AG20443 (cell line): Measurements from ENCODE around the gene RPL18.
"Not testable (repeated sequence)": the region's sequence is repeated elsewhere in the genome, so short reads cannot be mapped to it uniquely, and the experiment has no call there.

Experiments
- DNase-seq: peaks from one replicate; pipeline ENCODE4 v3.0.0; 2012; ENCODE audit warnings: low spot score, mixed read lengths

The RPL18 gene

DNA sequence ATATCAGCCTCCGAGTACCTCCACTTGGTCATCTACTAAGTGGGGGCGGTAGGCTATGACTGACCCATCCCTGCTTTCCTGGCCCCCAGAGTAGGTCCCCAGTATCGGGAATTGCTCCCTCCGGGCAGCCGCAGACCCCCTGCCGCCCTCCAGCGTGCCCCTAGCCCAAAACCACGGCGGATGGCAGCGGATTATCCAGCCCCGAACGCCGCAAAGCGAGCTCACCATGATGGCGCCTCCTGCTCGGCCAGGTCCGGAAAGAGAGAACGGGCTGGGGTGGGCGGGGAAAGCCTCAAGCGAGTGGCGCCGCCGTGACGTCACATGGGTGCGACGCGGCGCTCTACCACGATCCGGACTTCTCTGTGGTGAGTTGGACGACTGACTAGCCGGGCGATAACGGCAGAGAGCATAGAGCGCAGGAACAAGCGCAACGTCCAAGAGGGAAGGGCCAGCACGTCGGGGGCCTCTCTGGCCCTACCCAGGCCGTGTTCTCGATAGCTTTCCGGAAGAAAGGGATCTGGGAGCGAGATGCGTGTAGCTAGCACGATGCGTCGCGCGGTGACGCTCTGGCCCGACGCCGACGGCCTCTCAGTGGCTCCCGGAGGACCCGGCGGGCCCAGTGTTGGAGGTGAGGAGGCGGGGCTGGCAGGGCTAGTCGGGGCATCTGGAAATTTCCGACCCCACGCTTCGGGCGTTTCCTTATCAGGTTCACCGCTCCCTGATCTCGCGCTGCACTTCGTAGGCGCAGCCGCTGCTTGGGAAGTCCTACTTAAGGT is at the start of gene RPL18, which contains the start of gene SPHK2:
Gene RPL18, minus strand, starts transcription at position 263 of the 776 bp plus-strand sequence. Its CDS starts 35 bp downstream, at position 228.
Gene SPHK2, plus strand, starts transcription at position 591 of the 776 bp plus-strand sequence. CDS start 1,009 bp downstream, outside the sequence.
- peak; percentile 98 for DNase-seq

DNA sequence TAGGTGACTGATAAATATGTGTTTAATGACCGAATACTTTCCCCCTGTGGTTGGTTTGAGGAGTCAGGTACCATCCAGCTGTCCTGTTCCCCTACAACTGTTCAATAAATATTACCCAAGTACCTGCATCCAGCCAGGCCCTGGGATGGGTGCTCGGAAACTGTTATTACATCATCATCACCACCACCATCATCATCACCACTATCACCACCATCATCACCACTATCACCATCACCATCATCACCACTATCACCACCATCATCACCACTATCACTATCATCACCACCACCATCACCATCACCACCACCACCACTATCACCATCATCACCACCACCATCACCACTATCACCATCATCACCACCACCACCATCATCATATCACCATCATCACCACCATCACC is 49.8 kb upstream of the RPL18 start:
- DNase-seq = no peak

DNA sequence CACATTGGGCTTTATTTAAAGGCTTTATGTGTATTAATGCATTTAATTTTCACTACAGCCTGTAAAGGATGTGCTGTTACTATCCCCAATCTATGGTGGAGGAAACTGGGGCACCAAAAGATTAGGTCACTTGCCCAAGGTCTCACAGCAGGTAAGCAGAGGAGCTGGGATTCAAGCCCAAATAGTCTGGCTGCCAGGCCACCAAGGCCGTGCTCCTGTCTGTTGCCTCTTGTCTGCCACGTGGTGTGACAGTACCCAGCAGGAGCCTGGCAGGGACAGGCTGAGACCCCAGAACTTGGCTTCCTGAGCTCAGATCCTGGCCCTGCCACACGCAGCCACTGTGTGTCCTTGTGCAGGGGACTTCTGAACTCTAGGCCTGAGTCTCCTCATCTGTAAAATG is 49.4 kb upstream of the RPL18 start:
- no peak for DNase-seq

DNA sequence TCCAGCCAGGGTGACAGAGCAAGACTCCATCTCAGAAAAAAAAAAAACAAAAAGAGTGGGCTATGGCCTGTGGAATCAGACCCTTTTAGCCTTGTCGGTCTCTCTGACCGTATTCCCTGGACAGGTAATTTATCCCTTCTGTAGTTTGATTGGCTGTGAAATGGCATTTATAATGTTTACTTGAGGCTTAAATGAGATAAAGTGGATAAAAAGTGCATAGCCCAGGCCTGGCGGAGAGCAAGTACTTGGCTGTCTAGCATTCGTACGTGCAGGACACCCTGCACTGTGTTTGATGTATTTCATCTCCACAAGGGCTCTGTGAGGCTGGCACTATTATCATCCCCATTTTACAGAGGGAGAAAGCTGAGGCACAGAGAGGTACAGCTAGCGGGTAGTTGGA is 46.8 kb upstream of the RPL18 start:
- no peak for DNase-seq

DNA sequence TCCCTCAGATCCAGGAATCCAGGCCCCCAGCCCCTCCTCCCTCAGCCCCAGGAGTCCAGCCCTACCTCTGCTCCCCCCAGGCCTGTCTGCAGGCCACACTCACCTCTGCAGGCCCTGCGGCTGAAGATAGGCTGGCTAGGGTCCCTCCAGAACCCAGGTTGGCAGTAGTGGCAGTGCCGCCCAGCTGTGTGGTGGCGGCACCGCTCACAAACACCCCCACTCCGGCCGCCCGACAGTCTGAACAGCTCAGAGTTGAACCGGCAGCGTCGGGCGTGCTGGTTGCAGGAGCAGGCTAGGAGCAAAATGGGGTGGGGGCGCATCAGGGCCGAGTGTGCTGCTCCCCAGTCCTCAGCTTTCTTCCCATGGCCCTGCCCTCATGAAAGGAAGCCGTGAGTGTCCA is 45.5 kb upstream of the RPL18 start:
- DNase-seq = no peak

DNA sequence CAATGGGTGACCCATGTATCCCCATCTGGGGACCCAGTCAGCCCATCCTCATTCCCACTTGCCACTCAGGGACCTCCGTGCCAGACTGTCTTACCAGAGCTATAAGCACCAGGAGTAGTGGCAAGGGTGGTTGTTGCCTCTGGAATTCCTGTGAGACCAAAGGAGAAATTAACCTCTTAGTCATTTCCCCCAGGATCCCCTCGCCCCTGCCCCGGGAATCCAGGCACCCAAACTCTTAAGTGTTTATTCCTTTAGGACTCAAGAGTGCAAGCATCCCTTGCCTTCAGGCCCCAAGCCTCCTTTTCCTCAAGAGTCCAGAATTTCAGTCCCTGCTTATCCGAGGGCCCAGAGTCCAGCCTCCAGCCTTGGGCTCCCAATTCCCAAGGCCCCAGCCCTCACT is 44.7 kb upstream of the RPL18 start:
- DNase-seq = no peak

DNA sequence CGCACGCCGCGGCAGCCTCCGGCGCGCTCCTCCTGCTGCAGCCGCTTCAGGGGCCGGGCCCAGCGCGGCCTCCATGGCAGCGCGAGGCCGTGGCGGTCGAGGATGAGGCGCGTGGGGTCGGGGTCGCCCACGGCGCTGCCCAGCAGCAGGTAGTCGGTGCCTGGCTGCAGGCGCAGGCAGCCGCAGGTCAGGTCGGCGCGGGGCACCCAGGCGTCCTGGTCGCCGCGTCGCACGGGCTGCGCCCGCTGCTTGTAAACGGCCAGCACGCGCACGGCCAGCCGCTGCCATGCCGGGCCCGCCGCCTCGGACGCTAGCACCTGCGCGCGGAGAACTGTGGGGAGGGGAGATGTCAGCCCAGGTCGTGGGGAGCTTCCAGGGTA is 42.7 kb upstream of the RPL18 start:
- DNase-seq = no peak

DNA sequence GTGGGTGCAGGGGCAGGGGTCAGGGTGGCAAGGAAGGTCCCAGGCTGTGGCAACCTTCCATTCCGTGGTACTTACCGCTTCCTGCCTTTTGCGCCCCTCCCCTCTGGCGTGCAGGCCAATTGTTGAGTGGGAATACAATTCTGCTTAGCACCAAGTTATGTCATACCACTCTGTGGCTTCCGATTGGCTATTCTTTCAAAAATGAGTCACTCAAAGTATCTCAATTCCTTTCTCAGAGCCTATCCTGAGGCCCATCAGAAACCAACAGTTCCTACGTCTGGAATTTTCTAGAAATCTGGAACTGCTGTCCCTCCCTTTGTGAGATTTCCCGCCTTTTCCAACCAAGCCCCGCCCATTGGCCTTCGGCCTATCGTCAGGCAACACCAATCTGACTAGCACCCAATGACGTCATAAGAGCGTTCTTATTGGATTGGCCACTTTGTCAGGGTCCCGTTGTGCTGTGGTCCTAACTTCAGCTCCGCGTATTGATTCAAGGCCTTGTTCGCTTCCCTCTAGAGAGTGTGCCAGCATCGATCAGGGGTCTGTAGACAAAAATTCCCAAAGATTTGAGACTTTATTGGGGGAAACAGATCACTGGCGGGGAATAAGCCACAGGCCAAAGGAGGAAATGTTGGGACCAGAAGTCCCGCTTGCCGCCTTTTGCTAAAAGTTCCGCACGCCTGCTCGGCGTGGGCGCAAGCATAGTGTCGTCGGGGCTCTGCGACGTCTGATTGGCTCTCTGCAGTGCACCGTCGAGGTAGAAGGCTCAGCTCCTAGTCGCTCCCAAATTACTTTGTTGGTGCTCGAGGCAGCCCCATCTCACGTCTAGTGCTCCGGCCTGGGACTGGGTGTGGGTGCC is 42.1 kb upstream of the RPL18 start:
- peak; percentile 92 for DNase-seq

DNA sequence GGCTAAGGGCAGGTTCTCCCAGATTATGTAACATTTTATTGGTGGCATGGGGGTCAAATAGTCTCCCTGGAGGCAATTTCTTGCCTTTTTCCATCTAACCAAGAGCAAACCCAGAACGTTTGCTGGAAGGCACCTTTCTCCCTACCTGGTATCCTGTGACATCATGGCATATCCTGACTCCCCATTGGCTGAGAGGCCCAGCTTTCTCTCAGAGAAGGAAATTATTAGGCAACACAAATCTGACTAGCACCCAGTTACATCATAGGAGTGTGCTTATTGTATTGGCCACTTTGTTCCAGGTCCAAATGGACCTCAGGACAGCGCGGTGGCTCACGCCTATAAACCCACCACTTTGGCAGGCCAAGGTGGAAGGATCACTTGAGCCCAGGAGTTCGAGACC is 40.8 kb upstream of the RPL18 start:
- DNase-seq = no peak

DNA sequence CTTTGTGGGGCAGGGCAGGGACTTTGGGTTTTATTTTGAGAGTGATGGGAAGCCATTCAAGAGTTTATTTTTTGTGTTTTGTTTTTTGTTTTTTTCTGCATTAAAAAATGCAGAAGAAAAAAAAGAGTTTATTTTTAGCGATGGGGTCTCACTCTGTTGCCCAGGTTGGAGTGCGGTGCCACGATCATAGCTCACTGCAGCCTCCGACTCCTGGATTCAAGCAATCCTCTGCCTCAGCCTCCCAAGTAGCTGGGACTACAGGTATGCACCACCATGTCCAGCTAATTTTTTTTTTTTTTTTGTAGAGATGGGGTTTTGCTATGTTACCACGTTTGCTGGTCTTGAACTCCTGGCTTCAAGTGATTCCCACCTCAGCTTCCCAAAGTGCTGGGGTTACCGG is 39.5 kb upstream of the RPL18 start:
- DNase-seq = no peak

DNA sequence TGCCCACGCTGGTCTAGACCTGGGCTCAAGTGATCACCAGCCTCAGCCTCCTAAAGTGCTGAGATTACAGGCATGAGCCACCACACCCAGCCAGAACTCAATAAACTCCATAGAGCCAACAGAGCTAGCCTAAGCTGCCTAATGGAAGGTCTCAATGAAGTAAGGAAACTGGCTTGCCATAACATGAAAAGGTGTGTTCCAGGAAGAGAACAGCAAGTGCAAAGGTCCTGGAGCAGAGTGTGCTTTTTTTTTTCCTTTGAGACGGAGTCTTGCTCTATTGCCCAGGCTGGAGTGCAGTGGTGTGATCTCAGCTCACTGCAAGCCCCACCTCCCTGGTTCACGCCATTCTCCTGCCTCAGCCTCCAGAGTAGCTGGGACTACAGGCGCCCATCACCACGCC is 38.9 kb upstream of the RPL18 start:
- not testable (repeated sequence) for DNase-seq

DNA sequence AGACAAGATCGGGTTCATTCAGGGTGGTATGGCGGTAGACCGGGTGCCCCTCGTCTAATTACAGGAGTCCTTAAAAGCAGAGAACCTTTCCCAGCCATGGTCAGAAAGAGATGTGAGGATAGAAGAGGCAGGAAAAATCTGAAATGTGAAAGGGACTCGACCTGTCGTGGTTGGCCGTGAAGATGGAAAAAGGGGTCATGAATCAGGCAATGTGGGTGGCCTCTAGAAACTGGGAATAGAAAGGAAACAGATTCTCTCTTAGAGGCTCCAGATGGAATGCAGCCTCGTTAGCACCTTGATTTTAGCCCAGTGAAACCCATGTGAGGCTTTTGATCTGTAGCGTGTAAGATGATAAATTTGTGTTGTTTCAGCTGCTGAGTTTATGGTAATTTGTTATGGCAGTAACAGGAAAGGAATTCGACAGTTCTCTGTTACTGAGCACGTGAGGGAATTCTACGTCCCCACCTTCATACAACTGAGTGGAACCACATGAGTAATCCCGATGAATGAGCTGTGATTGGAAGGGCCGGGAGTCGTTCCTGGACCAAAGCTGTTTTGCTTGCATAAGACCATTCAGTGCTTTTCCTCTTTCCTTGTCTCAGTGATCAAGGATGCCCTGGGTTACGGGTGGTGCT is 38.0 kb upstream of the RPL18 start:
- DNase-seq = peak; percentile 86

DNA sequence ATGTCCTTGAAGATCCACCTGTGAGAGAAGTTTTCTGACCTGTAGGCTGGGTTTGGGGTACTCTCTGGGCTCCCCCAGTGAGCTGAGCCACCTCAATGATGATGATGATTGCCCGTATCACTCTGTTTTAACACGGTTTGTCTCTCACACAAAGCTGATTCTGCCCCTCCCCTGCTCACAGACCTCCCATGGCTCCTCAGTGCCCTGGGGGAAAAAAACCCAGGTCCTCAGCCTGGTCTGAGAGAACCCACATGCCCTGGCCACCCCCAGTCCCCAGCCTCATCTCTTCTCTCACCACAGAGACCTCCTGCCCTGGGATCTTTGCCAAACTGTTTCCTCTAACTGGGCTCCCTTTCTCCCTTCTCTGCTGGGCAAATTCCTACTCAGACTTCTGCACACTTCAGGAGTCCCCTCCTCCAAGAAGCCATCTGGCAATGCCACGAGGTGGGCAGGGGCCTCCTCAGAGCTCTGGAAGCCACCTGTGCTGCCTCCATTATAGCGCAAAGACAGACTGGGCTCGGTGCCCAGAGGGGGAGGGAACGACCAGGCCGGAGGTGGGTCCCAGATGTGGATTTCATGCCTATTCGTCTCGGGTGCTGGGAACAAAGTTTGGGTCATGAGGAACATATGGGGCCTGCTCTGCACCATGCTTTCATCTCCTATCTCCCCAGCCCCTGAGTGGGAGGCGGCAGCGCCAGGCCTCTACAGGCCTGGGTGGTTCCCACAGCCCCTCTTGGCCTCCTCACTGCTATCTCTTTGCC is 35.5 kb upstream of the RPL18 start:
- no peak for DNase-seq

DNA sequence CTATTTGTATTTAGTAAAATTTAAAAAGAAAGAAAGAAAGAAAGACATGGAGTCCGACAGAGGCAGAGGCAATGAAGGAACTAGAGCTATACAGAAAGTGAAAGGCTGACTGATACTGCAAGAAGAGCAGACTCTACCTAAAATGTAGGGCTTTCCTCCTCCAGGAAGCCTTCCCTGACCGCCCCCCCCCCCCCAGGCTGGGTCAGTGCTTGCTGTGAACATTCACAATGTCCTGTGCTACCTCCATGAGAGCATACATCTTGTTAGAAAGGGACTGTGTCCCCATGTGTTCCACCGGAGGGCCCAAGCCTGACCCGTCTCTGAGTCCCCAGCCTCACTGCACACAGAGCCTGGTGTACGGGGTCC is 32.7 kb upstream of the RPL18 start:
- no peak for DNase-seq

DNA sequence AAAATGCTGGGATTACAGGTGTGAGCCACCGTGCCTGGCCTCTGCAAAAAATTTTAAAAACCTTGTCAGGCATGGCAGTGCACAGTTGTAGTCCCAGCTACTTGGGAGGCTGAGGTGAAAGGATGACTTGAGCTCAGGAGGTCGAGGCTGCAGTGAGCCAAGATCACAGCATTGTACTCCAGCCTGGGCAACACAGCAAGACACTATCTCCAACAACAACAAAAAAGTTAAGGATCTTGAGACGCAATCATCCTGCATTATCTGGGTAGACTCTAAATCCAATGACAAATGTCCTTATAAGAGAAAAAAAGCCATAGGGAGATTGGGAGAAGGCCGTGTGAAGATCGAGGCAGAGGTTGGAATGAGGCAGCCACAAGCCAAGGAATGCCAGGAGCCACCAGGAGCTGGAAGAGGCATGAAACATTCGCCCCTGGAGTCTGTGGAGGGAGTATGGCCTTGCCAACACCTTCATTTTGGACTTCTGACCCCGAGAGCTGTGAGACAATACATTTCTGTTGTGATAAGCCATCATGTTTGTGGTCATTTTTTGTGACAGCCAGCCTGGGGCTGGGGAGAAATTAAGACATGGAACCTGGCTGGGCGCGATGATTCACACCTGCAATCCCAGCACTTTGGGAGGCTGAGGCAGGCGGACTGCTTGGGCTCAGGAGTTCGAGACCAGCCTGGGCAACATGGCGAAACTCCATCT is 32.1 kb upstream of the RPL18 start:
- DNase-seq = no peak

DNA sequence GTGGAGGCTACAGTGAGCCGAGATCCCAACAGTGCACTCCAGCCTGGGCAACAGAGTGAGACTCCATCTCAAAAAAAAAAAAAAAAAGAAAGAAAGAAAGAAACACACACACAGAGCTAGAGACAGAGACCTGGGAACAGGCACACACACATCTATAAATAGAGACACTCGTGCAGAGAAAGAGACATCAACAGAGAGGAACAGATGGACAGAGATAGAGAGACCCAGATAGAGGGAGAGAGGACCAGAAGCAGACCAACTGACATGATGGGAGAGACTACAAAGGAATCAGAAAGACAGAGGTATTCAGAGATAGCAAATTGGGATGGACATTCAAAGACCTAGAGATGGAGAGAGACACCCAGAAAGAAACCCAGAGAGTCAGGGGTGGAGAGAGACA is 29.2 kb upstream of the RPL18 start:
- DNase-seq = no peak

DNA sequence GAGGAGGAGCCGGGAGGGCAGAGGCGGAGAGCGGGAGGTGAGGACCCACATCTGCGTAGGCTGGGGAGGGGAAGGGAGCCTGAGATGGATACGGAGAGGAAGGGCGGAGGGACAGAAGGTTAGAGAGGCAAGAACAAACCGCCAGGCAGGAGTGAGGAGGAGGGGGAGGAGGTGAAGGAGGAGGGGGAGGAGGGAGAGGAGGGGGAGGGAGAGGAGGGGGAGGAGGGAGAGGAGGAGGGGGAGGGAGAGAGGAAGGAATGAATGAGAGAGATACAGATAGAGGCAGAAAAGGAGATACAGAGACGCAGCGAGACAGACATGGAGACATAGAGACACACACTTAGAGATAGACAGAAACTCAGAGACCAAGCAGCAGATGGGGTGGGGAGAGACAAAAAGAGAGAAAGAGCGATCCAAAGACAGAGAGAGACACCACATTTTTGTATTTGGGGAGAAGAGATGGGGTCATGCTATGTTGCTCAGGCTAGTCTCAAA is 27.8 kb upstream of the RPL18 start:
- no peak for DNase-seq

DNA sequence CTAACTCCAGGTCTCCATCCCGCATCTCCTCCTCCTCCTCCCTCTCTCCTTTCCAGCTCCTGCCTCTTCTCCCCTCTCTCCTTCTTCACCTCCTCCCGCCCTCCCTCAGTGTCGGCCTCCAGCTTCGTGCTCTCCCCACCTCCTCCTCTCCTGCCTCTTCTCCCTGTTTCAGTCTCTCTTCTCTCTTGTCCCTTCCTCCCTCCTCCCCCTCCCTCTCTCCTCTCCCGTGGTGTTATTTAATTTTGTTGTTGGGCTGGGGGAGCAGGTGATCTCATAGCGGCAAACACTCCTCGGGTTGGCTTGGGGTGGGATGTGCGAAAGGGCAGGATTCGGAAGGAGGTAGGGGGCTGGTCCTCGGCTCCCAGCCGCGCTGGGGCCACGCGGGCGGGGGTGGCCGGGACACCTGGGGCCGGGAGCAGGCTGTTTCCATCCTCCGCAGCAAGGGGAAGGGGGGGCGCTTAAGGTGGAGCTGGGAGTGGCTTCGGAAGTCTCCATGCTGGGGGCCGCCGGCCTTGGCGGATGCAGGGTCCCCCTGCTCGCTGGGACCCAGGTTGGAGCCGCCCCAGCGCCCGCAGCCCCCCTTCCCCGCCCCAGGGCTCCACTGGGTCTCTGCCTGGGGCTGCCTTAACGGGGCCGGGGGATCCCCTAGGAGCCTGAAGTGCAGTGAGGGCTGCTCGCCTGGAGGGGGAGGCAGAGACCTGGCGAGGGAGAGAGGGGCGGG is 27.2 kb upstream of the RPL18 start, which contains the start of gene CA11:
Gene CA11, minus strand, starts transcription at position 187 of the 721 bp plus-strand sequence. CDS start 555 bp downstream, outside the sequence.
- peak; percentile 90 for DNase-seq

DNA sequence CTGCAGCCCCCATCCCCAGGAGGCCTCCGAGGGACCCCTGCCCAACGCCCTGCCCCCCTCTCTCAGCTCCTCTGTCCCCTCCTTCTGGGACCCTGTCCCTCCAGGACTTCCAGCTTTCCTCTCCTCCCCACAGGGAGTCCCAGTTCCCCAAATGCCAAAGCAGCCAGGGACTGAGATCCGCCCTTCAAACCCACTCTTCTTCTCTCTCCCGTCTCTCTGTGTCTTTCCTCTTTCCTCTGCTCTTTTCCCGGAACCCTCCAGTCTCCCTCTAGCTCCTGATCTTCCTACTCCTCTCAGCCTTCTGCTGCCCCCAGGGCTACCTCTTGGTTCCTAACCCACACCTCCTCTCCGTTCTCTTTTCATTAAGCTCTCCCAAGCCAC is 26.6 kb upstream of the RPL18 start:
- no peak for DNase-seq

DNA sequence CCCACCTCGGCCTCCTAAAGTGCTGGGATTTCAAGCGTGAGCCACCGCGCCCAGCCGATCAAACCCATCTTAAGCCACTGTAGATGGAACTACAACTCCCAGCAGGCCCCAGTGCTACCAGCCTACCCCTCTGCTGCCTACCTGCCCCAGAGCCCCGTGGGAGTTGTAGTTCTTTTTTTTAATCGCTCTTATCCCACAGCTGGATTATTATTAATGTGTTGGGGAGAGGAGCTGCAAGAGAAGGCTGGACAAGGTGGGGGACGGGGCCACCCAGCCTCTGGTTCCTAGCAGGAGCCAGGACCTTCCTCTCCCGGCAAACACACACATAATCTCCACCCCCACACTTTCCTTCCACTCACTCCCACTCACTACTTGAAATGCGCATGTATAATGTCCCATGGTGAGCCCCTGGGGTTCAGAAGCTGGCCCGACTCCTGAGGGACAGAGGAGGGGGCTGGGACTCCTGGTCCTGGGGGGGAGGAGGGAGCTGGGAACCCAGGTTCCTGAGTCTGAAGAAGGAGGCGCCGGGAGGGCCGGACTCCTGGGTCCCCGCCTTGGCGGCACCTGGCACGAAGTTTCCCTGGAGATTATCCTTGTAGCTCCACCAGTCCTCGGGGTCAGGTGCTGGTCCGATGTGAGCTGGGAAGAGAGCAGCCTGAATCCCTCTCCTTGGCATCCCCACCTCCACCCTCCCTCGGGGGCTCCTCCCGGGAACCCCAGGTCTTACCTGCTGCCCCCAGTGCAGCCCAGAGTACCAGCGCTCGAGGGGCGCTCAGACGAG is 26.1 kb upstream of the RPL18 start:
- peak; percentile 73 for DNase-seq
